PC-9 (cell line): Measurements from ENCODE around the gene C1orf21. TPM values are rescaled to one million over a fixed set of nuclear protein-coding genes. Genes with fewer than 3 reads are reported as not detected.

Experiments
- BruUV-seq: library from RNA; stranded (reverse); fragments of 400-500 nt; replicated peaks from 2 replicates; lab custom pipeline; 2021; lab: Mats Ljungman, UMichigan
- CTCF ChIA-PET: fragments of 300-600 bp; sonication (Branson Sonifier 250); formaldehyde crosslinking; loops from one replicate; lab custom pipeline; 2022; ENCODE audit warnings: antibody characterized with exemption; lab: Charles Lee
- POLR2A ChIA-PET: fragments of 300-600 bp; sonication (Branson Sonifier 250); formaldehyde crosslinking; loops from one replicate; lab custom pipeline; 2022; ENCODE audit warnings: antibody characterized with exemption; ENCODE audit not compliant: unreplicated experiment; lab: Charles Lee
- DNase-seq, 2 experiments: peaks; one replicate each; pipeline versions ENCODE4 v3.0.0 to v3.0.0-alpha.2; 2015 to 2022; ENCODE audit warnings: mixed read lengths in 1 of 2
- H2AFZ ChIP-seq: fragments of 200-600 bp; sonication (generic); 2 replicates; pipeline ENCODE4 v1.8.1; 2017; ENCODE audit warnings: antibody characterized with exemption
- H3F3A ChIP-seq: fragments of 200-600 bp; sonication (generic); 2 replicates; pipeline ENCODE4 v1.8.1; 2017; ENCODE audit warnings: antibody characterized with exemption, mild to moderate bottlenecking, low read depth; ENCODE audit not compliant: insufficient read depth
- H3K27ac ChIP-seq: fragments of 200-600 bp; sonication (generic); 2 replicates; pipeline ENCODE4 v1.6.1; 2016; ENCODE audit warnings: mixed run types
- H3K27me3 ChIP-seq: fragments of 200-600 bp; sonication (generic); 2 replicates; pipeline ENCODE4 v1.6.1; 2016; ENCODE audit warnings: low read depth, mixed run types; ENCODE audit not compliant: insufficient read depth
- H3K36me3 ChIP-seq: fragments of 200-600 bp; sonication (generic); 2 replicates; pipeline ENCODE4 v1.6.1; 2016; ENCODE audit warnings: low read depth, mixed run types
- H3K4me1 ChIP-seq: fragments of 200-600 bp; sonication (generic); replicated peaks from 2 replicates; pipeline ENCODE4 v1.6.1; 2016; ENCODE audit warnings: mixed run types; ENCODE audit not compliant: insufficient read depth
- H3K4me2 ChIP-seq: fragments of 200-600 bp; sonication (generic); 2 replicates; pipeline ENCODE4 v1.6.1; 2017; ENCODE audit warnings: mixed run types
- H3K4me3 ChIP-seq: fragments of 200-600 bp; sonication (generic); 2 replicates; pipeline ENCODE4 v1.6.1; 2016; ENCODE audit warnings: mixed run types
- H3K79me2 ChIP-seq: fragments of 200-600 bp; sonication (generic); 2 replicates; pipeline ENCODE4 v1.6.1; 2017; ENCODE audit warnings: low read depth, mixed run types
- H3K9me2 ChIP-seq: fragments of 200-600 bp; sonication (generic); 2 replicates; pipeline ENCODE4 v1.8.1; 2017; ENCODE audit warnings: mild to moderate bottlenecking; ENCODE audit not compliant: insufficient read depth
- H3K9me3 ChIP-seq: fragments of 200-600 bp; sonication (generic); 2 replicates; pipeline ENCODE4 v1.8.1; 2016; ENCODE audit warnings: low read depth; ENCODE audit not compliant: insufficient read depth
- H4K20me1 ChIP-seq: fragments of 200-600 bp; sonication (generic); 2 replicates; pipeline ENCODE4 v1.8.1; 2017; ENCODE audit not compliant: insufficient read depth
- CTCF ChIP-seq: fragments of 200-600 bp; sonication (generic); conservative IDR thresholded peaks from 2 replicates; pipeline ENCODE4 v1.6.1; 2017; ENCODE audit warnings: mixed run types, antibody characterized with exemption, mild to moderate bottlenecking, moderate library complexity
- EZH2 ChIP-seq: fragments of 200-600 bp; sonication (generic); IDR thresholded peaks from 2 replicates; pipeline ENCODE4 v1.8.0; 2017; ENCODE audit warnings: antibody characterized with exemption, low read depth
- intact Hi-C: fragments of 100-400 bp; cut with micrococcal nuclease; formaldehyde crosslinking; loops from one replicate; pipeline ENCODE4 v1.10.0; 2022; ENCODE audit not compliant: unreplicated experiment
- total RNA-seq: library from RNA; stranded (reverse); gene quantifications from 2 replicates; pipeline ENCODE4 v1.2.3, GENCODE V29; 2021

C1orf21 gene
- total RNA-seq, 1 experiment from 2014 or later = 13.8 TPM

- Histone ChIP-seq H3K4me2 (peak overlapping the region; percentile 99), H3F3A (peaks cover 9% of the 10 kb centered on the region), H3K9me3 (no peaks in the 10 kb centered on the region), H3K4me3 (peak overlapping the region; percentile 84), H2AFZ (peak overlapping the region; percentile 94), H3K27ac (no peak overlapping the region), H4K20me1 (no peaks in the 10 kb centered on the region), H3K4me1 (peaks cover 12% of the 10 kb centered on the region; the same call in 1 of the 2 replicates), H3K36me3 (no peaks in the 10 kb centered on the region), H3K27me3 (peaks cover 4% of the 10 kb centered on the region; the same call in 1 of the 2 replicates), H3K9me2 (no peaks in the 10 kb centered on the region), H3K79me2 (no peaks in the 10 kb centered on the region)
- ChIA-PET CTCF (interaction anchor here (0.6 to 1.4 kb wide), 3 partner anchors 165 to 353 kb away, joined by 4 to 9 read pairs (median 8); no protein-coding TSS in a partner anchor), POLR2A (interaction anchor here (0.5 to 1.0 kb wide), 5 partner anchors 22 to 818 kb away, joined by 4 to 10 read pairs (median 7); no protein-coding TSS in a partner anchor)
- TF ChIP-seq EZH2 (no peak), CTCF (no peak)
- no TSS peak for BruUV-seq
- DNase-seq = peak in 1 of 2 experiments; percentile 17
- intact Hi-C loops = loop anchor here (2.0 to 10.0 kb wide), 4 partner anchors 95 to 313 kb away; no protein-coding TSS in a partner anchor
Observed at GRCh38 chr1:184387476-184388318, 868 bp downstream of the C1orf21 start.

GRCh38 chr1:184388319-184388889 is 1.6 kb downstream of the C1orf21 start:
- Histone ChIP-seq H2AFZ (peak overlapping the region; percentile 94), H4K20me1 (no peaks in the 10 kb centered on the region), H3K9me2 (no peaks in the 10 kb centered on the region), H3K4me3 (peak overlapping the region; percentile 84), H3K9me3 (no peaks in the 10 kb centered on the region), H3K27me3 (peaks cover 4% of the 10 kb centered on the region; the same call in 1 of the 2 replicates), H3K27ac (no peak overlapping the region), H3K79me2 (no peaks in the 10 kb centered on the region), H3K4me1 (peaks cover 12% of the 10 kb centered on the region; the same call in 1 of the 2 replicates), H3K4me2 (peak overlapping the region; percentile 99), H3F3A (peaks cover 9% of the 10 kb centered on the region), H3K36me3 (no peaks in the 10 kb centered on the region)
- TSS peak; percentile 41 for BruUV-seq
- peak; percentile 22 to 69 for DNase-seq
- TF ChIP-seq CTCF (no peak), EZH2 (no peak)
- POLR2A ChIA-PET = no interaction called here
- CTCF ChIA-PET = no interaction called here
- intact Hi-C loops = loop anchor here (5.0 to 10.0 kb wide), 3 partner anchors 94 to 314 kb away; no protein-coding TSS in a partner anchor

GRCh38 chr1:184388971-184389370 is 2.1 kb downstream of the C1orf21 start:
- peaks cover 12% of the 10 kb centered on the region; the same call in 1 of the 2 replicates for H3K4me1 ChIP-seq
- no peak overlapping the region for H3K27ac ChIP-seq
- H3K9me2 ChIP-seq = no peaks in the 10 kb centered on the region
- no peaks in the 10 kb centered on the region for H4K20me1 ChIP-seq
- H3K79me2 ChIP-seq = no peaks in the 10 kb centered on the region
- ChIA-PET CTCF (no interaction called here), POLR2A (no interaction called here)
- intact Hi-C loops = loop anchor here (5.0 to 10.0 kb wide), 3 partner anchors 93 to 314 kb away; no protein-coding TSS in a partner anchor
- BruUV-seq = no TSS peak
- H3K27me3 ChIP-seq = peaks cover 4% of the 10 kb centered on the region; the same call in 1 of the 2 replicates
- no peaks in the 10 kb centered on the region for H3K9me3 ChIP-seq
- TF ChIP-seq EZH2 (no peak), CTCF (no peak)
- H3K4me3 ChIP-seq = peak overlapping the region; percentile 84; the same call in 1 of the 2 replicates
- H2AFZ ChIP-seq = no peak overlapping the region
- peaks cover 9% of the 10 kb centered on the region for H3F3A ChIP-seq
- H3K4me2 ChIP-seq = no peak overlapping the region
- H3K36me3 ChIP-seq = no peaks in the 10 kb centered on the region
- DNase-seq = no peak
